Right atrium auricular region (tissue), 2 donors: ENCODE data around the gene TEAD3. TPM values are rescaled to one million over a fixed set of nuclear protein-coding genes. Genes with fewer than 3 reads are reported as not detected.
A peak's percentile ranks its signal among the peaks of the same experiment; 100 is the strongest.
"Not testable (repeated sequence)": the region's sequence is repeated elsewhere in the genome, so short reads cannot be mapped to it uniquely, and the experiment has no call there.

ENCODE experiments used
- DNase-seq: peaks from one replicate; pipeline ENCODE4 v3.0.0-alpha.2; 2019; ENCODE audit warnings: low spot score
- H3K27ac ChIP-seq, 2 donors: fragments of 200-600 bp; sonication (generic); 1 replicate in 1 of 2; 2 replicates in 1 of 2; pipeline ENCODE4 v1.5.1; 2016 to 2019
- H3K27me3 ChIP-seq, 2 donors: fragments of 200-600 bp; sonication (generic); one replicate each; pipeline versions ENCODE4 v1.5.1 to v1.6.0; 2017 to 2019
- H3K36me3 ChIP-seq: fragments of 200-600 bp; sonication (generic); one replicate; pipeline ENCODE4 v1.5.1; 2016
- H3K4me1 ChIP-seq, 2 donors: fragments of 200-600 bp; sonication (generic); one replicate each; pipeline versions ENCODE4 v1.5.1 to v1.6.0; 2017 to 2019
- H3K4me3 ChIP-seq, 2 donors: fragments of 200-600 bp; sonication (generic); 1 replicate in 1 of 2; 2 replicates in 1 of 2; pipeline ENCODE4 v1.5.1; 2017 to 2019; ENCODE audit warnings: mild to moderate bottlenecking in 1 of 2, moderate library complexity in 1 of 2
- H3K9me3 ChIP-seq, 2 donors: fragments of 200-600 bp; sonication (generic); one replicate each; pipeline ENCODE4 v1.5.1; 2019
- CTCF ChIP-seq, 2 donors: fragments of 200-600 bp; sonication (generic); IDR thresholded peaks; one replicate each; pipeline ENCODE4 v1.5.1; 2019; ENCODE audit warnings: antibody characterized with exemption in 2 of 2
- total RNA-seq, 2 donors: library from RNA; depleted of rRNA; stranded (reverse); fragments of >200 nt; gene quantifications; one replicate each; pipeline ENCODE4 v1.1.0, GENCODE V29; 2016

Gene TEAD3
- total RNA-seq = 10 to 100 TPM; 19.3 to 37.1 TPM

GRCh38 chr6:35496841-35497570 lies at the start of gene TEAD3:
TEAD3 (minus strand) TSS chr6:35497079.
- Histone ChIP-seq H3K36me3 (no peaks in the 10 kb centered on the region), H3K4me3 (peak within 1 kb of the TSS; percentile 89 to 95), H3K27me3 (no peaks in the 10 kb centered on the region), H3K27ac (peak within 1 kb of the TSS; percentile 92 to 98), H3K4me1 (peaks cover 0 to 59% of the 10 kb centered on the region in 2 donors), H3K9me3 (no peaks in the 10 kb centered on the region)
- no peak for DNase-seq
- TF ChIP-seq CTCF (IDR thresholded peaks at IDR 0.05) = peak in 1 of 2 donors; percentile 47

GRCh38 chr6:35544769-35545361 lies 48.0 kb upstream of the TEAD3 start:
- H3K9me3 ChIP-seq = peaks cover 0 to 3% of the 10 kb centered on the region in 2 donors
- no peak for TF ChIP-seq CTCF (IDR thresholded peaks at IDR 0.05)

GRCh38 chr6:35543459-35544193 lies 46.7 kb upstream of the TEAD3 start:
- no peaks in the 10 kb centered on the region for H3K9me3 ChIP-seq
- no peak for DNase-seq
- H3K4me1 ChIP-seq = no peaks in the 10 kb centered on the region
- H3K27me3 ChIP-seq = no peaks in the 10 kb centered on the region
- H3K4me3 ChIP-seq = no peak overlapping the region
- no peak for TF ChIP-seq CTCF (IDR thresholded peaks at IDR 0.05)
- H3K36me3 ChIP-seq = no peaks in the 10 kb centered on the region
- no peak overlapping the region for H3K27ac ChIP-seq

More at GRCh38 chr6:35544769-35545361, 48.0 kb upstream of the TEAD3 start:
- Histone ChIP-seq H3K4me3 (no peak overlapping the region), H3K36me3 (no peaks in the 10 kb centered on the region), H3K27me3 (no peaks in the 10 kb centered on the region), H3K27ac (no peak overlapping the region), H3K4me1 (no peaks in the 10 kb centered on the region)
- DNase-seq = no peak

GRCh38 chr6:35541836-35542235 lies 45.0 kb upstream of the TEAD3 start:
- Histone ChIP-seq H3K27ac (no peak overlapping the region), H3K4me3 (no peak overlapping the region), H3K4me1 (no peaks in the 10 kb centered on the region), H3K27me3 (no peaks in the 10 kb centered on the region), H3K36me3 (no peaks in the 10 kb centered on the region), H3K9me3 (no peaks in the 10 kb centered on the region)
- TF ChIP-seq CTCF (IDR thresholded peaks at IDR 0.05) = no peak
- DNase-seq = no peak

- H3K4me3 ChIP-seq = no peak overlapping the region
- TF ChIP-seq CTCF (IDR thresholded peaks at IDR 0.05) = no peak
- DNase-seq = no peak
- no peaks in the 10 kb centered on the region for H3K4me1 ChIP-seq
- H3K27ac ChIP-seq = no peak overlapping the region
- H3K36me3 ChIP-seq = no peaks in the 10 kb centered on the region
- H3K9me3 ChIP-seq = no peaks in the 10 kb centered on the region
- no peaks in the 10 kb centered on the region for H3K27me3 ChIP-seq
Observed at GRCh38 chr6:35539223-35539622, 42.3 kb upstream of the TEAD3 start.

GRCh38 chr6:35535847-35536246 lies 39.0 kb upstream of the TEAD3 start:
- not testable (repeated sequence) for H3K27me3 ChIP-seq, H3K27ac ChIP-seq, H3K36me3 ChIP-seq, H3K4me3 ChIP-seq, H3K9me3 ChIP-seq, DNase-seq, H3K4me1 ChIP-seq
